K562 (cell line): Measurements from ENCODE around the gene SENP7. TPM values are rescaled to one million over a fixed set of nuclear protein-coding genes. Genes with fewer than 3 reads are reported as not detected.

Experiments
- DPF2 ChIP-seq: fragments of 450-650 bp; IDR thresholded peaks from 2 replicates; pipeline ENCODE4 v1.6.1; 2016
- GATAD2A ChIP-seq: fragments of 450-650 bp; IDR thresholded peaks from 2 replicates; pipeline ENCODE4 v1.6.1; 2017
- HDAC3 ChIP-seq: fragments of 450-650 bp; IDR thresholded peaks from 2 replicates; pipeline ENCODE4 v1.6.1; 2018; ENCODE audit warnings: borderline replicate concordance, mild to moderate bottlenecking, moderate library complexity; ENCODE audit not compliant: partially characterized antibody
- MECOM ChIP-seq: fragments of 250-450 bp; sonication (Bioruptor Pico); IDR thresholded peaks from 2 replicates; pipeline ENCODE4 v1.8.0; 2022; ENCODE audit warnings: inconsistent platforms
- MGA ChIP-seq: fragments of 450-650 bp; IDR thresholded peaks from 2 replicates; pipeline ENCODE4 v1.6.1; 2016; ENCODE audit warnings: mild to moderate bottlenecking, moderate library complexity
- NFRKB ChIP-seq: fragments of 450-650 bp; IDR thresholded peaks from 2 replicates; pipeline ENCODE4 v1.6.1; 2016; ENCODE audit warnings: low read depth
- SMAD2 ChIP-seq: fragments of 150-350 bp; IDR thresholded peaks from 2 replicates; pipeline ENCODE4 v1.6.1; 2014; ENCODE audit warnings: low read depth, mild to moderate bottlenecking, low read length
- YY1 ChIP-seq, 3 experiments: IDR thresholded peaks; 2 replicates each; pipeline ENCODE4 v1.6.1; 2011; ENCODE audit warnings: low read length in 2 of 3, mild to moderate bottlenecking in 2 of 3, moderate library complexity in 2 of 3, borderline replicate concordance in 1 of 3, control low read depth in 1 of 3, low read depth in 1 of 3; ENCODE audit not compliant: insufficient read depth in 3 of 3, insufficient replicate concordance in 2 of 3, control insufficient read depth in 1 of 3, insufficient read length in 1 of 3; ENCODE audit errors: extremely low read depth in 1 of 3
- polyA plus RNA-seq, 8 experiments: library from polyadenylated mRNA; depleted of rRNA in 4 of 8; stranded (reverse) in 5 of 8; unstranded in 3 of 8; fragments of >200 nt; fragmentation: Nextera tagmentation in 2 of 8; fragmentation: Illumina TruSeq in 1 of 8; extraction: Ambion mirVana in 2 of 8; extraction: Trizol in 1 of 8; gene quantifications; 2 replicates each; pipeline versions ENCODE4 v1.2.1 to v1.2.3, GENCODE V29; 2011 to 2014; ENCODE audit warnings: inconsistent platforms in 1 of 8, missing spikeins in 1 of 8
- total RNA-seq, 7 experiments: library from RNA; depleted of rRNA in 6 of 7; stranded (reverse); fragments of >200 nt in 6 of 7; fragmentation: Illumina TruSeq in 2 of 7; extraction: Trizol in 2 of 7; gene quantifications; 2 replicates each; pipeline versions ENCODE4 v1.2.1 to v1.2.3, GENCODE V29; 2011 to 2021; ENCODE audit warnings: low replicate concordance in 1 of 7
- TF ChIP-seq, protein P1 (sequence below): fragments of 450-650 bp; IDR thresholded peaks from 2 replicates; pipeline ENCODE4 v1.6.1; 2017; ENCODE audit warnings: mild to moderate bottlenecking, moderate library complexity
- TF ChIP-seq, protein P2 (sequence below): fragments of 250-450 bp; sonication (Bioruptor Pico); IDR thresholded peaks from 2 replicates; pipeline ENCODE4 v1.8.0; 2021; ENCODE audit warnings: moderate library complexity, mild to moderate bottlenecking, inconsistent platforms
- TF ChIP-seq, protein P3 (sequence below): fragments of 450-650 bp; IDR thresholded peaks from 2 replicates; pipeline ENCODE4 v1.6.1; 2018; ENCODE audit not compliant: partially characterized antibody

Gene SENP7
- total and polyA plus RNA-seq, 9 of the 15 experiments (the other 6 are each of a cell fraction or from before 2014, with no cell fraction given): 4.1 to 21.9 (median 10.7) TPM

GRCh38 chr3:101518421-101518871 is 5.4 kb upstream of the SENP7 start (continued):
- TF ChIP-seq MGA (0 out of 2 replicates have a peak, but pooled peaks have one; percentile 22), GATAD2A (no peak), DPF2 (0 out of 2 replicates have a peak, but pooled peaks have one; percentile 20), YY1 (IDR thresholded peaks at IDR 0.05; ENCODE audit: borderline replicate concordance in 1 of 3, control insufficient read depth in 1 of 3, extremely low read depth in 1 of 3, insufficient read depth in 3 of 3, insufficient read length in 1 of 3, insufficient replicate concordance in 2 of 3, low read depth in 1 of 3, low read length in 2 of 3) (peak in 2 of 3 experiments; percentile 33 to 55), HDAC3 (no peak), SMAD2 (no peak), MECOM (CRISPR knock-in tag) (no peak), NFRKB (0 out of 2 replicates have a peak, but pooled peaks have one; percentile 47)
- TF ChIP-seq, protein P1, sequence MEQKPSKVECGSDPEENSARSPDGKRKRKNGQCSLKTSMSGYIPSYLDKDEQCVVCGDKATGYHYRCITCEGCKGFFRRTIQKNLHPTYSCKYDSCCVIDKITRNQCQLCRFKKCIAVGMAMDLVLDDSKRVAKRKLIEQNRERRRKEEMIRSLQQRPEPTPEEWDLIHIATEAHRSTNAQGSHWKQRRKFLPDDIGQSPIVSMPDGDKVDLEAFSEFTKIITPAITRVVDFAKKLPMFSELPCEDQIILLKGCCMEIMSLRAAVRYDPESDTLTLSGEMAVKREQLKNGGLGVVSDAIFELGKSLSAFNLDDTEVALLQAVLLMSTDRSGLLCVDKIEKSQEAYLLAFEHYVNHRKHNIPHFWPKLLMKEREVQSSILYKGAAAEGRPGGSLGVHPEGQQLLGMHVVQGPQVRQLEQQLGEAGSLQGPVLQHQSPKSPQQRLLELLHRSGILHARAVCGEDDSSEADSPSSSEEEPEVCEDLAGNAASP: no peak
- TF ChIP-seq, protein P2, sequence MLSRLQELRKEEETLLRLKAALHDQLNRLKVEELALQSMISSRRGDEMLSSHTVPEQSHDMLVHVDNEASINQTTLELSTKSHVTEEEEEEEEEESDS (CRISPR knock-in tag): no peak
- TF ChIP-seq, protein P3, sequence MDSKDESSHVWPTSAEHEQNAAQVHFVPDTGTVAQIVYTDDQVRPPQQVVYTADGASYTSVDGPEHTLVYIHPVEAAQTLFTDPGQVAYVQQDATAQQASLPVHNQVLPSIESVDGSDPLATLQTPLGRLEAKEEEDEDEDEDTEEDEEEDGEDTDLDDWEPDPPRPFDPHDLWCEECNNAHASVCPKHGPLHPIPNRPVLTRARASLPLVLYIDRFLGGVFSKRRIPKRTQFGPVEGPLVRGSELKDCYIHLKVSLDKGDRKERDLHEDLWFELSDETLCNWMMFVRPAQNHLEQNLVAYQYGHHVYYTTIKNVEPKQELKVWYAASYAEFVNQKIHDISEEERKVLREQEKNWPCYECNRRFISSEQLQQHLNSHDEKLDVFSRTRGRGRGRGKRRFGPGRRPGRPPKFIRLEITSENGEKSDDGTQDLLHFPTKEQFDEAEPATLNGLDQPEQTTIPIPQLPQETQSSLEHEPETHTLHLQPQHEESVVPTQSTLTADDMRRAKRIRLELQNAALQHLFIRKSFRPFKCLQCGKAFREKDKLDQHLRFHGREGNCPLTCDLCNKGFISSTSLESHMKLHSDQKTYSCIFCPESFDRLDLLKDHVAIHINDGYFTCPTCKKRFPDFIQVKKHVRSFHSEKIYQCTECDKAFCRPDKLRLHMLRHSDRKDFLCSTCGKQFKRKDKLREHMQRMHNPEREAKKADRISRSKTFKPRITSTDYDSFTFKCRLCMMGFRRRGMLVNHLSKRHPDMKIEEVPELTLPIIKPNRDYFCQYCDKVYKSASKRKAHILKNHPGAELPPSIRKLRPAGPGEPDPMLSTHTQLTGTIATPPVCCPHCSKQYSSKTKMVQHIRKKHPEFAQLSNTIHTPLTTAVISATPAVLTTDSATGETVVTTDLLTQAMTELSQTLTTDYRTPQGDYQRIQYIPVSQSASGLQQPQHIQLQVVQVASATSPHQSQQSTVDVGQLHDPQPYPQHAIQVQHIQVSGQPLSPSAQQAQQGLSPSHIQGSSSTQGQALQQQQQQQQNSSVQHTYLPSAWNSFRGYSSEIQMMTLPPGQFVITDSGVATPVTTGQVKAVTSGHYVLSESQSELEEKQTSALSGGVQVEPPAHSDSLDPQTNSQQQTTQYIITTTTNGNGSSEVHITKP: no peak
